Peyer's patch (tissue), 4 donors: ENCODE measurements around the gene ZCCHC14.

Source experiments
- POLR2A ChIP-seq, 2 donors: fragments of 450-650 bp; IDR thresholded peaks; one replicate each; pipeline ENCODE4 v1.5.1; 2017; ENCODE audit warnings: antibody characterized with exemption in 2 of 2, mild to moderate bottlenecking in 2 of 2, moderate library complexity in 2 of 2
- TF ChIP-seq, protein P1 (sequence below), 6 experiments: fragments of 450-650 bp in 4 of 6; fragments of 200-600 bp in 2 of 6; sonication (generic) in 1 of 6; IDR thresholded peaks; one replicate each; pipeline ENCODE4 v1.5.1; 2017 to 2019; ENCODE audit warnings: antibody characterized with exemption in 6 of 6, mild to moderate bottlenecking in 3 of 6, moderate library complexity in 1 of 6

- TF ChIP-seq, protein P1, sequence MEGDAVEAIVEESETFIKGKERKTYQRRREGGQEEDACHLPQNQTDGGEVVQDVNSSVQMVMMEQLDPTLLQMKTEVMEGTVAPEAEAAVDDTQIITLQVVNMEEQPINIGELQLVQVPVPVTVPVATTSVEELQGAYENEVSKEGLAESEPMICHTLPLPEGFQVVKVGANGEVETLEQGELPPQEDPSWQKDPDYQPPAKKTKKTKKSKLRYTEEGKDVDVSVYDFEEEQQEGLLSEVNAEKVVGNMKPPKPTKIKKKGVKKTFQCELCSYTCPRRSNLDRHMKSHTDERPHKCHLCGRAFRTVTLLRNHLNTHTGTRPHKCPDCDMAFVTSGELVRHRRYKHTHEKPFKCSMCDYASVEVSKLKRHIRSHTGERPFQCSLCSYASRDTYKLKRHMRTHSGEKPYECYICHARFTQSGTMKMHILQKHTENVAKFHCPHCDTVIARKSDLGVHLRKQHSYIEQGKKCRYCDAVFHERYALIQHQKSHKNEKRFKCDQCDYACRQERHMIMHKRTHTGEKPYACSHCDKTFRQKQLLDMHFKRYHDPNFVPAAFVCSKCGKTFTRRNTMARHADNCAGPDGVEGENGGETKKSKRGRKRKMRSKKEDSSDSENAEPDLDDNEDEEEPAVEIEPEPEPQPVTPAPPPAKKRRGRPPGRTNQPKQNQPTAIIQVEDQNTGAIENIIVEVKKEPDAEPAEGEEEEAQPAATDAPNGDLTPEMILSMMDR (IDR thresholded peaks at IDR 0.05), result no peak
- TF ChIP-seq POLR2A (IDR thresholded peaks at IDR 0.05), result no peak
Observed at GRCh38 chr16:87536795-87537142, 43.9 kb upstream of the ZCCHC14 start.
